Right lobe of liver (tissue), 4 donors: ENCODE measurements around the gene SMARCB1.

ENCODE experiments used
- CTCF ChIP-seq, 4 donors: fragments of 200-600 bp in 3 of 4; fragments of 450-650 bp in 1 of 4; IDR thresholded peaks; one replicate each; pipeline versions ENCODE4 v1.5.1 to v1.8.0; 2016 to 2022; ENCODE audit warnings: antibody characterized with exemption in 4 of 4, mild to moderate bottlenecking in 2 of 4
- POLR2A ChIP-seq: fragments of 450-650 bp; IDR thresholded peaks from one replicate; pipeline ENCODE4 v1.6.1; 2017; ENCODE audit warnings: antibody characterized with exemption, mild to moderate bottlenecking
- donor health status: DM: no; HTN: no; CAD: no.
- donor health status: DM: no; HTN: no; CAD: no.
- donor health status: DM: no; HTN: yes; CAD: no.

- TF ChIP-seq CTCF (IDR thresholded peaks at IDR 0.05) (no peak), POLR2A (no peak)
These were observed 14.5 kb upstream of the SMARCB1 start for GRCh38 chr22:23772315-23772648.
